ENCODE results near the gene ZNF804A. TPM values are rescaled to one million over a fixed set of nuclear protein-coding genes. Genes with fewer than 3 reads are reported as not detected.

The ZNF804A gene
- total and polyA plus RNA-seq, 2 of the 8 experiments (the other 6 are each of a cell fraction or from before 2014, with no cell fraction given), result 0.02 TPM; not detected in 1

DNA sequence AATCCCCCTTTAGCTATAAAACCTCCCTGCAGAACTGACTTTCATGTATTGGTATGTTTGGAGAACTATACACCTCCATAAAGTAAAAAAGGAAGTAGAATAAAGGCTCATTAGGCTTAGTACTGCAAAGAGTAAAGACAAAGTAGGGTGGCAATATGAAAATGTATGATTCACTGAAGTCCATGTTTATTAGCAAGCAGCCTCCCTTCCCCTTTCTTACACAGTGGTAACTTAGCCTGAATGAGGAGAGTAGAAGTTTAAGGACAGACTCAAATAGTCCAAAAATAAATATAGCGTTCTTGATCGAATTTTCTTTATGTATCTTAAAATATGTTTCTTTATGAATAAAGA, 1.5 kb downstream of the ZNF804A start (continued):
- TF ChIP-seq CHD7 (IDR thresholded peaks at IDR 0.05; ENCODE audit: insufficient replicate concordance, low read length), result no peak

Measured in H1 (cell line).